ENCODE results near the gene SLC6A1. TPM values are rescaled to one million over a fixed set of nuclear protein-coding genes. Genes with fewer than 3 reads are reported as not detected.
A peak's percentile ranks its signal among the peaks of the same experiment; 100 is the strongest.

The SLC6A1 gene
- total RNA-seq, 4 donors from 2014 or later = 3.9 to 7.3 (median 5.4) TPM

DNA sequence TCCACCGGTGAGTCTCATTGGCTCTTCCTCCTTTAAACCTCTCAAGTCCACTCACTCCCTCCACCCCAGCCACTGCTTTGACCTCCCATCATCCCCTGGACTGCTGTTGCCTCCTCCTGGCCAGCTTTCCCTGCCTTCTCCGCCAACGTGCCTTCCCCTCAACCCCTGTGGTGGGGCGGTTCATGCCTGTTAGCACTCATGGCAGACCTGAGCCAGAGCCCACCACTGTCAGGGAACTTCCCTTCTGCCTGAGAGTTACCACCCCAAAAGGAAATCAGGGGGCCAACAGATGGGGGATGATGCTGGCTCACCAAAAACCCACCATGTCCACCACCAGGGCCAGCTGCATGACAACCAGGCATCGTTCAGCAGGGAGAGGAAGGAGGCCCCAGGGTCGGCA, 44.2 kb upstream of the SLC6A1 start:
- DNase-seq (ENCODE audit: low spot score in 2 of 2) = no peak
- Histone ChIP-seq H3K4me3 (no peak overlapping the region), H3K9me3 (no peaks in the 10 kb centered on the region), H3K27ac (no peak overlapping the region), H3K36me3 (no peaks in the 10 kb centered on the region), H3K27me3 (no peaks in the 10 kb centered on the region), H3K4me1 (peaks cover 0 to 10% (median 0%) of the 10 kb centered on the region in 4 donors)
- 76 to 86% methylated on average over 6 of the region's 6 CpGs for WGBS, 2 donors
- no peak for TF ChIP-seq POLR2A (IDR thresholded peaks at IDR 0.05)
- TF ChIP-seq, protein P1, sequence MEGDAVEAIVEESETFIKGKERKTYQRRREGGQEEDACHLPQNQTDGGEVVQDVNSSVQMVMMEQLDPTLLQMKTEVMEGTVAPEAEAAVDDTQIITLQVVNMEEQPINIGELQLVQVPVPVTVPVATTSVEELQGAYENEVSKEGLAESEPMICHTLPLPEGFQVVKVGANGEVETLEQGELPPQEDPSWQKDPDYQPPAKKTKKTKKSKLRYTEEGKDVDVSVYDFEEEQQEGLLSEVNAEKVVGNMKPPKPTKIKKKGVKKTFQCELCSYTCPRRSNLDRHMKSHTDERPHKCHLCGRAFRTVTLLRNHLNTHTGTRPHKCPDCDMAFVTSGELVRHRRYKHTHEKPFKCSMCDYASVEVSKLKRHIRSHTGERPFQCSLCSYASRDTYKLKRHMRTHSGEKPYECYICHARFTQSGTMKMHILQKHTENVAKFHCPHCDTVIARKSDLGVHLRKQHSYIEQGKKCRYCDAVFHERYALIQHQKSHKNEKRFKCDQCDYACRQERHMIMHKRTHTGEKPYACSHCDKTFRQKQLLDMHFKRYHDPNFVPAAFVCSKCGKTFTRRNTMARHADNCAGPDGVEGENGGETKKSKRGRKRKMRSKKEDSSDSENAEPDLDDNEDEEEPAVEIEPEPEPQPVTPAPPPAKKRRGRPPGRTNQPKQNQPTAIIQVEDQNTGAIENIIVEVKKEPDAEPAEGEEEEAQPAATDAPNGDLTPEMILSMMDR (IDR thresholded peaks at IDR 0.05) = no peak
- no peak for TF ChIP-seq EP300 (IDR thresholded peaks at IDR 0.05)

DNA sequence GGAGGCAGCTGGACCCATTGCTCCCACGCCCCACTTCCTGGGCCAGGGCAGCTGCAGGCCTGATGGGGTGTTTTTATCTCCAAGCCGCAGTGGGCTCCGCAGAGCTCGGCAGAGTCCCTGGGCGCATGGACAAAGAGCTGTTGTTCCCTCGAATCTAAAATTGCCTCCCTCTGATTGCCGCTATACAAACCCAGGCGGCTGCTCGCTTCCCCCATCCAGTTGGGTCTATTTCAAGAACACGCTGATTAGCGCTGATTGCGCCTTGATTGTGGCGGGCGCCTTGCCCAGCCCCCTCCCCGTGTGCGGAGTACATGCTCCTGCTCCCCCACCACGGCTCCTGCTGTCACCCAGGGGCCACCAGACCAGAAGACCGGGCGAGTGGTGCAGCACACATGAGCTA, 43.4 kb upstream of the SLC6A1 start:
- Histone ChIP-seq H3K4me3 (no peak overlapping the region), H3K9me3 (no peaks in the 10 kb centered on the region), H3K4me1 (peaks cover 0 to 10% (median 0%) of the 10 kb centered on the region in 4 donors), H3K27me3 (no peaks in the 10 kb centered on the region), H3K27ac (no peak overlapping the region), H3K36me3 (no peaks in the 10 kb centered on the region)
- WGBS, 2 donors = 42 to 52% methylated on average over 14 to 19 of the region's 19 CpGs
- no peak for DNase-seq (ENCODE audit: low spot score in 2 of 2)
- TF ChIP-seq, protein P1 (IDR thresholded peaks at IDR 0.05) = no peak
- TF ChIP-seq EP300 (IDR thresholded peaks at IDR 0.05) (no peak), POLR2A (IDR thresholded peaks at IDR 0.05) (no peak)

DNA sequence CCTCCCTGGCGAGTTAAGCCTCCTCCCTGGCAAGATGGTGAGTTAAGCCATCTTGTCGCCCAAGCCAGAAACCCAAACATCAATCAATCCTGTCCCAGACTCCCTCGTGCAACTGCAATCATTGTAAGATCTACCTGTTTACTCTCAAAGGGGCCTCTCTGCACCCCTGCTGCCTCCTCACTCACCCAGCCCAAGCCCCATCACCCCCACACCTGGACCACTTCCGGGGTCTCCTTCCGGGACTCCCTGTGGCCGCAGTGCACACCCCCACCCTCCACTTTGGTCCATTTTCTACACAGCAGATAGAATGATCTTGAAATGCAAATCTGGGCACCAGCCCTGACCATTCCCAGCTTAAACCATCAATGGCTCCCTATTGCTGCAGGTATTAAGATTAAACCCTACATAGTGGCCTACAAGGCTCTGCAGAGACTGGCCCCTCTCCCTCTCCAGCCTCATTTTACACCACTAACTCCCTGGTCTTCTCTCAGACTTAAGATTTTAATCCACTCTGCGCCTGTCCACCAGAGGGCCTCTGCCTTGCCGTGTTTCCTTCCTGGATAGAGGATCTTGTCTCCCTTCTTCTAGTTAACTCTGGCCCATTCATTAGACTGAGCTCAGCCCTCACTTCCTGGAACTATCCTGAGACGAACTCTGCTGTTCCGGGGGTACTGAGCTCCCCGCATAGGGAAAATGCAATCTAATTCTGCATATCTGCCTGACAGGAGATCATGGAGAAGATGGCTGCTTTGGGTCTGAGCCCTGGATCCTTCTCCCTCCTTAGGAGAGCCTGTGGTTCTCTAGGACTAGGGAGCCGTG, 41.9 kb upstream of the SLC6A1 start:
- DNase-seq (ENCODE audit: low spot score in 2 of 2) = peak in 1 of 2 donors; percentile 49

DNA sequence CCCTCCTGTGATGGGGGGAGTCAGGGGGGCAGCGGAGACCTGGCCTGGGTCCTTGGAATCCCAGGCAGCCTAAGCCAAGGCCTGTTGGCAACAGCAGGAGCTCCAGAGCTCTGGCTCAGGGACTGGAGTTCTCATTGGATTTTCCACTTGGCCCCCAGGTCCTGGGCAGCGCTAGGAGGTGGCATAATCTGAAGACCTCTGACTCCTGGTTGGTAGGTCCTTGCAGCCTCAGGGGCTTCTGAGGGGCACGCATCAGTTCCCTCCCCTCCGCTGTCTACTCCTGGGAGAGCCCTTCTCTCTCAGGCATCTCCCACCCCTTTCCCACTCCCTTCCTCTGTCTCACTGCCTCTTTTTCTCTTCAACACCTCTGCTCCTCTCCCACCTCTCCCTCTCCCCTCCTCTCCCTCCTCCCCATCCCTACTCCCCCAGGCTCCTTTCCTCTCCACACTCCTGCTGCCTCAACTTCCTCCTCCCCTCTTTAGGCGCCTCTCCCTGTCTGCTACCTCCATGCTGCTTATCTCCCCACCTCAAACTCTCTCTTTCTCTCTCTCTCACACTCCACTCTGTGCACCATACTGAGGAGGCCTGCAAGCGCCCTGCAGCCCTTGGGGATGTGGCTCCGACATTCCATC, 41.1 kb upstream of the SLC6A1 start:
- Histone ChIP-seq H3K36me3 (no peaks in the 10 kb centered on the region), H3K4me1 (peaks cover 0 to 21% (median 0%) of the 10 kb centered on the region in 4 donors), H3K4me3 (no peak overlapping the region), H3K27ac (no peak overlapping the region), H3K27me3 (no peaks in the 10 kb centered on the region), H3K9me3 (no peaks in the 10 kb centered on the region)
- WGBS, 2 donors = 55 to 67% methylated on average over 6 to 7 of the region's 7 CpGs
- TF ChIP-seq POLR2A (IDR thresholded peaks at IDR 0.05) (no peak), EP300 (IDR thresholded peaks at IDR 0.05) (no peak)
- TF ChIP-seq, protein P1 (IDR thresholded peaks at IDR 0.05) = no peak
- DNase-seq (ENCODE audit: low spot score in 2 of 2) = no peak

More for the DNA sequence above, 41.9 kb upstream of the SLC6A1 start:
- Histone ChIP-seq H3K4me3 (no peak overlapping the region), H3K4me1 (peaks cover 0 to 14% (median 0%) of the 10 kb centered on the region in 4 donors), H3K27me3 (no peaks in the 10 kb centered on the region), H3K9me3 (no peaks in the 10 kb centered on the region), H3K36me3 (no peaks in the 10 kb centered on the region), H3K27ac (no peak overlapping the region)
- WGBS, 2 donors = 46 to 50% methylated on average over 11 to 12 of the region's 12 CpGs
- TF ChIP-seq, protein P1 (IDR thresholded peaks at IDR 0.05) = peak; percentile 22 to 63 (median 42)
- no peak for TF ChIP-seq POLR2A (IDR thresholded peaks at IDR 0.05)

DNA sequence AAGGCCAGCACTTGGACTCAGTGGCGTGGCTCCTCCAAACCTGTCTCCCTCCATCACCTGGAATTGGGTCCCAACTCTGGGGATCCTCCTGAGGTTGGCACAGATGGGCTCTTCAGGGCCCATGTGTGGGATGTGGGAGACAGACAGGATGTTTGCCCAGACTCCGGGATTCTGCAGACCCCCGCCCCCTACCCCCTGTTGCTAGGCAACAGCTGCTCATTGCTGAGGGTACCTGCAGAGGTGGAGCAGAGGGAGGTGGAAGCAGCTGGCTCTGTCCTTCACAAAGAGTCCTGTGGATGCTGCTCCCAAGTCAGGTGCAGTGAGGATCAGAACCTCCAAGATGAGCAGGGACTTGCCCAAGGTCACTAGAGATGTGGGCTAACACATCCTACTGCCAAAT, 40.0 kb upstream of the SLC6A1 start:
- Histone ChIP-seq H3K4me1 (peaks cover 0 to 32% (median 0%) of the 10 kb centered on the region in 4 donors), H3K27ac (no peak overlapping the region), H3K9me3 (no peaks in the 10 kb centered on the region), H3K4me3 (no peak overlapping the region), H3K27me3 (no peaks in the 10 kb centered on the region), H3K36me3 (no peaks in the 10 kb centered on the region)
- 60 to 73% methylated on average over 3 of the region's 3 CpGs for WGBS, 2 donors
- no peak for TF ChIP-seq EP300 (IDR thresholded peaks at IDR 0.05)
- no peak for TF ChIP-seq POLR2A (IDR thresholded peaks at IDR 0.05)
- TF ChIP-seq, protein P1 (IDR thresholded peaks at IDR 0.05) = no peak
- no peak for DNase-seq (ENCODE audit: low spot score in 2 of 2)
